Activated T-cell treated with anti-CD3 and anti-CD28 coated beads, Interleukin-2, amount 50 U/mL, for 48 hours (primary cell): ENCODE results near the gene ANO9.
A peak's percentile ranks its signal among the peaks of the same experiment; 100 is the strongest.
"Not testable (repeated sequence)": the region's sequence is repeated elsewhere in the genome, so short reads cannot be mapped to it uniquely, and the experiment has no call there.

Experiments
- DNase-seq, 2 experiments: peaks; one replicate each; pipeline ENCODE4 v3.0.0-alpha.2; 2020

The ANO9 gene

GRCh38 chr11:433641-434040, 8.2 kb downstream of the ANO9 start:
- no peak for DNase-seq

GRCh38 chr11:433111-433510, 8.7 kb downstream of the ANO9 start:
- DNase-seq: no peak

- no peak for DNase-seq
Observed at GRCh38 chr11:432501-433100, 9.2 kb downstream of the ANO9 start.

GRCh38 chr11:431921-432320, 9.9 kb downstream of the ANO9 start:
- DNase-seq: no peak

- no peak for DNase-seq
Observed at GRCh38 chr11:429931-430456, 11.8 kb downstream of the ANO9 start.

- DNase-seq: no peak
Observed at GRCh38 chr11:429391-429790, 12.4 kb downstream of the ANO9 start.

- DNase-seq: no peak
Observed at GRCh38 chr11:428295-428694, 13.5 kb downstream of the ANO9 start.

GRCh38 chr11:426851-427250, 15.0 kb downstream of the ANO9 start:
- DNase-seq: no peak

GRCh38 chr11:425301-425700, 16.5 kb downstream of the ANO9 start:
- no peak for DNase-seq

GRCh38 chr11:424766-425165, 17.0 kb downstream of the ANO9 start:
- not testable (repeated sequence) for DNase-seq

GRCh38 chr11:424232-424631, 17.6 kb downstream of the ANO9 start:
- DNase-seq: no peak

- no peak for DNase-seq
Observed at GRCh38 chr11:422249-422656, 19.6 kb downstream of the ANO9 start.

GRCh38 chr11:420911-421321, 20.9 kb downstream of the ANO9 start:
- DNase-seq: no peak

- no peak for DNase-seq
Observed at GRCh38 chr11:420054-420910, 21.5 kb downstream of the ANO9 start.

- no peak for DNase-seq
Observed at GRCh38 chr11:419248-420005, 22.4 kb downstream of the ANO9 start.

- no peak for DNase-seq
Observed at GRCh38 chr11:418343-419247, 23.2 kb downstream of the ANO9 start.

GRCh38 chr11:417652-418342, 24.0 kb downstream of the ANO9 start:
- DNase-seq: no peak

- DNase-seq: peak; percentile 59 to 66
Observed at GRCh38 chr11:416757-417621, 24.8 kb downstream of the ANO9 start.

- peak; percentile 32 to 54 for DNase-seq
Observed at GRCh38 chr11:416051-416756, 25.6 kb downstream of the ANO9 start.

GRCh38 chr11:415640-416041, 26.2 kb downstream of the ANO9 start:
- peak; percentile 40 to 58 for DNase-seq
